Epithelial cell of proximal tubule (primary cell): ENCODE data around the gene MOCS2. TPM values are rescaled to one million over a fixed set of nuclear protein-coding genes. Genes with fewer than 3 reads are reported as not detected.

Source experiments
- DNase-seq: peaks from one replicate; pipeline ENCODE4 v3.0.0-alpha.2; 2011; ENCODE audit warnings: low read depth
- H3K4me3 ChIP-seq: 2 replicates; pipeline ENCODE4 v1.5.1; 2011; ENCODE audit warnings: low read depth, mild to moderate bottlenecking, low read length
- total RNA-seq: library from RNA; depleted of rRNA; stranded (reverse); fragments of >200 nt; gene quantifications from 2 replicates; pipeline ENCODE4 v1.2.3, GENCODE V29; 2015
- TF ChIP-seq, protein P1 (sequence below): conservative IDR thresholded peaks from 2 replicates; pipeline ENCODE4 v1.5.1; 2012; ENCODE audit warnings: low read depth, mild to moderate bottlenecking, low read length

Gene MOCS2
- total RNA-seq, 1 donor from 2014 or later = 39.8 TPM

DNA sequence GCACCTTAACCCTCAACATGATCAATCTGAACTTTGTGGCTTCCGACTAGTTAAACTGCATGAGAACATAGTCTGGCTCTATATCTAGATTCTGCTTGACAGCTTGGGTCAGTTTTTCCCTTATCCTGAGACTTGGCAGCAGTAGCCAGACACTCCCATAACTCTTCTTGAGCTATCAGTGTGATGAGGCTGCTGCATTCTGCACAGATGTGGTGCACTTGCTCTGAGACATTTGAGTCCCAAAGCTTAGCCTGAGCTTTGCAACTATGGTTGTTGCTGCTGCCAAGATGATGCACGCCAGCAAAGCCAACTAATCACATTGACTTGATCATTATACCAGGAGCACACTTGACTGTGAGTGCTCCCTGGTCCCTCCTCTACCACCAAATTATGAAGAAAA is 36.2 kb downstream of the MOCS2 start:
- TF ChIP-seq, protein P1, sequence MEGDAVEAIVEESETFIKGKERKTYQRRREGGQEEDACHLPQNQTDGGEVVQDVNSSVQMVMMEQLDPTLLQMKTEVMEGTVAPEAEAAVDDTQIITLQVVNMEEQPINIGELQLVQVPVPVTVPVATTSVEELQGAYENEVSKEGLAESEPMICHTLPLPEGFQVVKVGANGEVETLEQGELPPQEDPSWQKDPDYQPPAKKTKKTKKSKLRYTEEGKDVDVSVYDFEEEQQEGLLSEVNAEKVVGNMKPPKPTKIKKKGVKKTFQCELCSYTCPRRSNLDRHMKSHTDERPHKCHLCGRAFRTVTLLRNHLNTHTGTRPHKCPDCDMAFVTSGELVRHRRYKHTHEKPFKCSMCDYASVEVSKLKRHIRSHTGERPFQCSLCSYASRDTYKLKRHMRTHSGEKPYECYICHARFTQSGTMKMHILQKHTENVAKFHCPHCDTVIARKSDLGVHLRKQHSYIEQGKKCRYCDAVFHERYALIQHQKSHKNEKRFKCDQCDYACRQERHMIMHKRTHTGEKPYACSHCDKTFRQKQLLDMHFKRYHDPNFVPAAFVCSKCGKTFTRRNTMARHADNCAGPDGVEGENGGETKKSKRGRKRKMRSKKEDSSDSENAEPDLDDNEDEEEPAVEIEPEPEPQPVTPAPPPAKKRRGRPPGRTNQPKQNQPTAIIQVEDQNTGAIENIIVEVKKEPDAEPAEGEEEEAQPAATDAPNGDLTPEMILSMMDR = no peak
- no peak for DNase-seq
- H3K4me3 ChIP-seq = no peak overlapping the region

DNA sequence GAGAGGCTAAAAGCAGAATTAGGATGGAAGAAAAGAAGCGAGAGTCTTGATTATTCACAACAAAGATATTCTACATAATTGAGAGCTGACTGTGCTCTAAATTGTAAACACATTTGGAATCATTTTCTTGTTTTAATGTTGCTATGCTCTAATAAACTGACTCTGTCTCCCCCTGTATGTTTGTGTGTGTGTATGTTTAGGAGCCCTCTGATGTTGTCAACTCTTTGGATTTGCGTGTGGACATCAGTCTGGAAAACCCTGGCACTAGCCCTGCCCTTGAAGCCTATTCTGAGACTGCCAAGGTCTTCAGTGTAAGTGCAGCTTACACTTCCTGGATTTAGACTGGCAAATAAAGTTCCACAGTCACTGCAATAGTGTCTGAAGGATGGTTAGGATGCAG is 37.8 kb downstream of the MOCS2 start:
- TF ChIP-seq, protein P1 = no peak
- no peak overlapping the region for H3K4me3 ChIP-seq
- no peak for DNase-seq

DNA sequence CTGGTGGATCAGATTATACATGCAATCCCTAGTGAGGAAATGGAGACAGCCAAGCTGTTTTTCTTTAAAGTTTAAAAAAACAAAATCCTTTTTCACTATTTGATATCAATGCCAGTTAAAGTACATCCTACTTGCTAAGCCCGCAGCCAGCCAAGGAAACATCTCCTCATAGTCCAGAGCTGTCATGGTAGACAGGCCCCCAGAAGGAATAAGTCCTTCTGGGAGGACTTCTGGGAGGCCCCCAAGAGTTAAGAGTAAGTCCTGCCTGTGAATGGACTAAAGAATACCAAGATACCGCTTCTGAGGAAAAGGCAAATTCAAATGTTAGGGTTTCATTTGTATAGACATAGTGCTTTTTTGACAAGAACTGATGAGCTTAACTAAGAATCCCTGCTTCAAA is 38.3 kb downstream of the MOCS2 start:
- DNase-seq = no peak
- H3K4me3 ChIP-seq = no peak overlapping the region
- TF ChIP-seq, protein P1 = no peak

DNA sequence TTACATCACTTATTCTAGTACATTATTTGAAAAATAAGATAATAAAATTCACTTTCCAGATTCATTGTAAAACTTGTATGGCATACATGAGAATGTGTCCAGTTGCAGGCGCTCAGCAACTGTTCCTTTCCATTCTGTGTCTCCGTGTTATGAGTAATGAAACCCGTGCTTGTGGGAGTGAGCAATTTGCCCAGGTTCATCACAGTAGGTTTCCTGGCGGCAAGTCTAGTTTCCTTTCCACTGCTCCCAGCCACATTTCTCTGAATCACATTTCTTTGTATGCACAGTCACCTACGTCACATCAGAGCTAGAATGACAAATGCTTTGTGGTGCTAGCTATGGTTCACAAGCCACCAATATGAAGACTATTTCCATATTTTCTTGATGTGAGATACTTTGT is 39.9 kb downstream of the MOCS2 start:
- H3K4me3 ChIP-seq = no peak overlapping the region
- no peak for DNase-seq
- TF ChIP-seq, protein P1 = no peak

DNA sequence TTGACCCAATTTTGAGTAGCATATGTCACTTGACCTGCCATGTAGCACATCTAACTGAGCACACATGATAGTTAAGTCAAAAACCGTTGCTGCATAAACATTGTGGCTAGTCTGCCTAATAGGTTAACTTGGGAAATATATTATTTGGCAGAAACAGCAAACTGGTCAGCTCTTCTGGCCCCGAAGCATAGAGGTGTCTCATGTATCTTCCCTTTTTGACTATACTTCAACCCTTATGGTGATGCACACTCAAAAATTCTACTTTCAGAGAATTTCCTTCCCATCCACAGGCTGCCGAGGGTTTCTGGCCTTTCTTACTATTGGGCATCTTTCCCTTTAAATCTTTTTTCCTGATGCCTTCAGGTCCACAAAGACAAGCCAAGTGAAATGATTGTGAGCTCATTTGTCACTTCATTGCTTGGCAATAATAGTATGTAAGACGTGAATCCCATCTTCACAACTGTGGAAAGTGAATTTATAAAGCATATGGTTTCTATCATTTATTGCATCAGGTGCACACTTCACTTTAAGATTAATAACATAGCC is 41.2 kb downstream of the MOCS2 start:
- DNase-seq = no peak
- H3K4me3 ChIP-seq = no peak overlapping the region
- TF ChIP-seq, protein P1 = no peak

DNA sequence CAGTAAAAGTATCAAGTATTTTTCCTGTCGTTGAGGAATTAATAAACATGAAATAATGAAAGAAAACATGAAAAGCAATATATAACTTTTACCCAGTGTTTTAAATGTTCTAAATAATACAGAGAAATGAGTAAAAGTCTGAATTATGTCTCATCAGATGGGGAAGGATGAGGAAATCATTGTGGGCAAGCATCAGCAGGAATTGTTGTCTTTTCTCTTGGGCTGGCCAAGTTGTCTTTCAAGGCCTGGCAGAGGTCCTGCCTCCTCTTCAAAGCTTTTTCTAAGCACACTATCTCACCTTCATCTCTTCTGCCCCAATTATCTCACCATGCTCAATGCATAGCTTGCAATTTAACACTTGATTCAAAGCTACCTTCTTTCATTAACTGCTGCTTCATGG is 41.9 kb downstream of the MOCS2 start:
- TF ChIP-seq, protein P1 = no peak
- DNase-seq = no peak
- H3K4me3 ChIP-seq = no peak overlapping the region

DNA sequence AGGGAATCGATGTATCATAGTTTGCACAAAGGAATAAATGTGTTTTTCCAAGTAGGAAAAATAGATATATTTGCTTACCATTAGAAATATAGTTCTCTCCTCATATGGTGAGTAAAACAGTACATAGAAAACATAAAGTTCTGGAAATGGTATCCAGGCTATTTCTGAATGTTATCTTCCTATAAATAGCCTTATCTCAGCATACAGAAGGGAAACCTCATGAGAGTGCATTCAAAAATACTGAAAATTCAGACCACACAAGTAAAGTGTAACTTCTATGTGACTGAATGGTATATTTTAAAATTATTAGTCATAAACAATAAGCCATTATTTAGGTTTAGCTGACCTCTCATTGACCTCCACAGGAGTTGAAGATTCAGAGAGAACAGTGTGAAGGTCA is 43.5 kb downstream of the MOCS2 start:
- no peak overlapping the region for H3K4me3 ChIP-seq
- TF ChIP-seq, protein P1 = no peak
- no peak for DNase-seq
